Measurements from ENCODE around the gene CD300C.
"Not testable (repeated sequence)": the region's sequence is repeated elsewhere in the genome, so short reads cannot be mapped to it uniquely, and the experiment has no call there.

Gene CD300C

DNA sequence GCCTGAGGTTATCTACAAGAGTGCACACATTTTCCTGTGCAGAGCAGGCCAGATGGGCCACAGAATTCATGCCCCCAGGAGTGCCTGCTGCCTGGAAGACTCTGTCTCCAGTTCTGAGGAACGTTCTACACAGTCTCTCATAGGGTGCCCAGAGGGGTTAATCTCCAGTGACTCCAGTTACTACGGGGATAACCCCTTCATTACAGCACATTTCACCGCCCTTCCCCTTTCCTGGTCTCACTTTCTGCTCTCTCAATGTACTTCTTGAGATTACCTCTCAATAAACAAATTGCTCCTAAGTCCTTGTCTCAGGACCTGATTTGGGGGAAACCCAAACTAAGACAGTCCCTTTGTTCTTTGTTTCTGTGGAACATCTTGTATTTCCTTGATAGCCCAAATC lies 15.7 kb upstream of the CD300C start:
- DNase-seq (ENCODE audit: low read depth in 2 of 2), result no peak

DNA sequence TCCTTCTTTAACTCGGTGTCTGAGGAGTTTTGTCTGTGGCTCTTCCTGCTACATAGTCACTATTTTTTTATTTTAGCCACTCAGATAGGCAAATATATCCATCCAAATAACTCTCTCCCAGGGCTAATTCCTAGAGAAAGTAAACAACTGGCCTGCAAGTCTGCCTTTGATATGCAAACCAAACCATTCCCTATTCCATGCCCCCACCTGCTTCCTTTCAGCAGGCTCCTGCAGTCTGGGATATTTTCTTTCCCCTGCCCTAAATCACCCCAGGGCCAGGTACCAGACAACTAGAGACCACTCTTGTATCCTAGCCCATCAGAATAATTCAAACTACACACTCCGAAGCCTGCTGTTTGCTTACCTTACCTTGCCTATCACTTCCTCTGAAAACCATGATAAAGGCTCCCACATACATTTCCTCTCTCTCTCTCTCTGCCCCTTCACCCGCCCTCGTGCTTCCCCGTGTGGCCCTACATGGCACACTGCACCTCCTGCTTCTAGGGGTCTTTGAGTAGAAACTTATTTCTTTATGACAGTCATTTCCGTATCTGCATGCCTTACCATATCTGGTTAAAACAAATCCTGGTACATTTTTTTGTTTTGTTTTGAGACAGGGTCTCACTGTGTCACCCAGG lies 13.1 kb upstream of the CD300C start:
- DNase-seq (ENCODE audit: low read depth in 2 of 2), result no peak

DNA sequence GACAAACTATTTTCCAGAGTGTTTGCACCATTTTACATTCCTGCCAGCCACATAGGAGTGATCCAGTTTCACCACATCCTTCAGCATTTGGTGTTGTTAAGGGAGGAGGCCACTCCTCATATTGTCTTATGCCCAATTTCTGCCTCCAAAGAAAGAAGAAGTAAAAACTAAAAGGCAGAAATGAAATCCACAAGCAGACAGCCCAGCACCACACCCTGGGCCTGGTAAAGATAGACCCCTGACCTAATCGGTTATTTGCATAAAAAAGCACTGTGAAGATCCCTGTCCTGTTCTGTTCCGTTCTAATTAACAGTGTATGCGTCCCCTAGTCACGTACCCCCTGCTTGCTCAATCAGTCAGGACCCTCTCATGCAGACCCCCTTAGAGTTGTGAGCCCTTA lies 12.5 kb upstream of the CD300C start:
- DNase-seq (ENCODE audit: low read depth in 2 of 2), result not testable (repeated sequence)

DNA sequence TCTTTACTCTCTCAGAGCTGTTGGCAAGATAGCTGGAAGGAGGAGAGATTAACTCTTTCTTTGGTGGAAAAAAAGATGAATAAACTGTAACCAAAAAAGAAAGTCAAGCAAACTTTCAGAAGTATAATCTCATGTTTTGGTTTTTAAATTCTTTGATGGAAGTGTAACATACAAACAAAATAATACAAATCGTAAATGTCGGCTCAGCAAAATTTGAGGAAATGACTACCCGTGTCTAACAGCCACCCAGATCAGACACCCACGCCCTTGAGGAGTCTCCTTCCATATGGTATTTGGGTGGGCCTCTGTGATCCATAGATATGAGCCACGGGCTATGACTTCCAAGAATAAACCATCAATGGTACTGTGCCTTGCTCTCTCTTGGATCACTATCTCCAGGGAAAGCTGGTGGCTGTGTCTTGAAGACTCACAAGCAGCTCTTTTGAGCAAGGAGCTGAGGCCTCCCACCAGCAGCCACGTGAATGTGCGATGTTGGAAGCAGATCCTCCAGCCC lies 9.6 kb upstream of the CD300C start:
- DNase-seq (ENCODE audit: low read depth in 2 of 2), result no peak

DNA sequence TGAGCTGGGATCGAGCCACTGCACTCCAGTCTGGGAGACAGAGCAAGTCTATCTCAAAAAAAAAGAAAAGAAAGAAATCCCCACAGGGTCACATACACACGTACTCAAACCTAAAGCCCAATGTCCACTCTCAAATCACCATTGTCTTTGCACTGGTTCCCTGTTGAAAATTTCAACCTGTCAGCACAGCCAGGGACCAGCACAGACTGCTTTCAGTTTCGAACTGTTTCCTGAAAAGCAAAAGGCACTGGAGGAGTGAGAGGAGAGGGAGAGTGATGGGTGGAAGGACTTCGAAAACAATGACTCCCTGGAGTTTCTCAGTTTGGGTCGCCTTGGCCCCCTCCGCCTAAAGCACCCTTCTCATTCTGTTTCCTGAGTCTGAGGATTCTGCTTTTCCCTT lies 9.0 kb upstream of the CD300C start:
- no peak for DNase-seq (ENCODE audit: low read depth in 2 of 2)

DNA sequence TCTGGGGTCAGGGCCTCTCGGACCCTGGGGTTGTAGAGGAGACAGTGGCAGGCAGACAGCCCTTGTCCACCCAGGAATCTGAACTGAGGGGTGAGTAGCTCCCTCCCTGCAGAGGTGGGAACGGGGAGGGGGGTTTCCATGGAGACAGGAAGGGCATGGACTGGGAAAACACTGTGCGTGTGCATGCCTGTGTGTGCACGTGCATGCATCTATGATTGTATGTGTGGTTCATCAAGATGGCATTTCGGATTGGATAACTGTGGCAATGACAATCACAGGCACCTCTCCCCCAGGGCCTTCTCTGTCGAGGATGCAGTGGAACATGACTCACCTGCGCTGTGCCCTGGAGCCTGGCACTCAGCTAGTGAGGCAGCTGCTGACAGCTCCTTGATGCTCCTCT lies 6.1 kb upstream of the CD300C start:
- DNase-seq (ENCODE audit: low read depth in 2 of 2), result no peak

DNA sequence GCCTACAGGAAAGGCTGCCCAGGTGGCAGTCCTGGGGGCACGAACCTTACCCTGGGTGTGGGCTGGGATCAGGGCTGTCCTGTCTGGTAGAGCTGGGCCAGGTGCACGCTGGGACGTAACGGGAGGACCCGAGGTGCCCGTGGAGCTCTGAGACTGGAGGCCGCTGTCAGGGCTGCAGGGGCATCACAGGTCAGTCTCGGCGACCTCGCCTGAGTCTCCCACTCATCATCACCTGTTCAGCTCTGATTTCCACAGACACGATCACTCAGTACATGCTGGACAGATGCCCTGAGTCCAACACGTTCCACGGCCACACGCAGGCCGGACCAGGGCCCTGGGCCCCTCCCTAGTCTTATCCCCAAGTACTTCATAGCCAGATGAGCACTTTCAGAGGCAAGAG lies 4.7 kb upstream of the CD300C start:
- DNase-seq (ENCODE audit: low read depth in 2 of 2), result no peak

DNA sequence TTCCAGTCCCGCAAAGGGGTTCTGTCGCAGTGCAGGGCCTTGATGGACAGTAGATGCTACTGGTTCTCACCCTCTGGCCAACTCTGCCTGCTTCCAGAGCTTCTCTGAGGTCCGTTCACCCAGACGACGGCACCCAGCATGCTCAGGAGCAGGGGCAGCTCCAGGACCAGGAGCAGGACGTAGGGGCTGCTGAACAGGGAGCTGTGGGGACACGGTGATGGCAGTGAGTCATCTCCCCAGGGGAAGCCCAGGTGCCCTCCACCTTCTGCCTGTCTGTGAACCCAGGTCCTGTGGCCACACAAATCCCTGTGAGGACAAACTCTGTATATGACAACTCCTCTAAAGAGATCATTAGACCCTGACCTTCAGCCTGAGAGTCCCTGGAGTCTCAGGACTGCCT lies 3.4 kb upstream of the CD300C start:
- no peak for DNase-seq (ENCODE audit: low read depth in 2 of 2)

DNA sequence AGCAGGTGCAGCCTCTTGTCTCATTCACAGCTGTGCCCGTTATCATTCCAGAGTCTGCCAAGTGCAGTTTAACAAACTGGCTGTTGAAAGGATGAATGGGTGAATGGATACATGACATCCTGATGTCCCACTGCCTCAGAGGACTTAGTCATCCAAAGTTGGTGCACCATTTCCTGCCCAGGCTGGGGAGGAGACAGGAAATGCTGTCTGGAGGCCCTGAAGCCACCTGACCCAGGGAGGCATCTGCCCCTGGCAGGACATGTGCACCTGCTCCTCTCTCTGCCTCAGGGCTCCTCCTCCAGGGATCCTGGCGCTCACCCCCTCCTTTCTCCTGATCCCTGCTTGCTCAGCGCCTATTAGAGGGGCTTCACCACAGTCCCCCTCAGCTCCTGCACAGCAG lies 1.8 kb upstream of the CD300C start:
- no peak for DNase-seq (ENCODE audit: low read depth in 2 of 2)

DNA sequence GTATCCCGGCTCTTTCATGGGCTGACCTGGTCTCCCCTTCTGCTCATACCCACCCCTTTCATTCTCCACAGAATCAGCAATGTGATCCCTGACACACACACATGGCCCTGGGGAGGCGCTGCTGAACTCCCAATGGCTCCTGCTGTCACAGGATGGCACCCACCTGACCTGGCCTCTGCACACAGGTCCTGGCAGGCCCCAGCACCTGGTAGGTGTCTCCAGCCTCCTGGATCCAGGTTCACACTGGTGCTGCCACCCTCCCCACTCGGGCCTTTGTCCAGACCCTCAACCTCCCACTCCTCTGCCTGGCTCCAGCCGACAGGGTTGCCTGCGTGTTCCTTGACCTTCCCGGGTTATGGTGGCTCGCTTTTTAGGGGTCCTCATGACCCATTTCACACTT lies 1.3 kb upstream of the CD300C start:
- DNase-seq (ENCODE audit: low read depth in 2 of 2), result no peak

DNA sequence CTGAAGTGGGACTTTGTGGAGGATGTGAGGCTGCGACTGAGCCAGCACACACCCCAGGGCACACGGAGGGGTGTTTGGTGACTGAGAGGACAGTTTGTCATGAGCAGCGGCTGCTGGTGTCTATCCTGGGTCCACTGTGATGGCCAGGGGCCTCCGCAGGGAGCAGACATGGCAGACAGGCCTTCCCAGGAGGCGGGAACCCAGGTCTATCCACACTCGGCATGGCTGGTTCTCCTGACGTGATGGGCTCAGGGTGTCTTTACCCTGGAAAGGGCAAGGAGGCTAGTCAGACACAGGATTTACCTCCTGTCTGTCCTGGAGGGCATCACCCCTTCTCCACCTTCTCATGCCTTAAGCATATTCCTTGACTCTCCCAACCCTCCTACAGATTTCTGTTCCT lies 671 bp upstream of the CD300C start:
- no peak for DNase-seq (ENCODE audit: low read depth in 2 of 2)

DNA sequence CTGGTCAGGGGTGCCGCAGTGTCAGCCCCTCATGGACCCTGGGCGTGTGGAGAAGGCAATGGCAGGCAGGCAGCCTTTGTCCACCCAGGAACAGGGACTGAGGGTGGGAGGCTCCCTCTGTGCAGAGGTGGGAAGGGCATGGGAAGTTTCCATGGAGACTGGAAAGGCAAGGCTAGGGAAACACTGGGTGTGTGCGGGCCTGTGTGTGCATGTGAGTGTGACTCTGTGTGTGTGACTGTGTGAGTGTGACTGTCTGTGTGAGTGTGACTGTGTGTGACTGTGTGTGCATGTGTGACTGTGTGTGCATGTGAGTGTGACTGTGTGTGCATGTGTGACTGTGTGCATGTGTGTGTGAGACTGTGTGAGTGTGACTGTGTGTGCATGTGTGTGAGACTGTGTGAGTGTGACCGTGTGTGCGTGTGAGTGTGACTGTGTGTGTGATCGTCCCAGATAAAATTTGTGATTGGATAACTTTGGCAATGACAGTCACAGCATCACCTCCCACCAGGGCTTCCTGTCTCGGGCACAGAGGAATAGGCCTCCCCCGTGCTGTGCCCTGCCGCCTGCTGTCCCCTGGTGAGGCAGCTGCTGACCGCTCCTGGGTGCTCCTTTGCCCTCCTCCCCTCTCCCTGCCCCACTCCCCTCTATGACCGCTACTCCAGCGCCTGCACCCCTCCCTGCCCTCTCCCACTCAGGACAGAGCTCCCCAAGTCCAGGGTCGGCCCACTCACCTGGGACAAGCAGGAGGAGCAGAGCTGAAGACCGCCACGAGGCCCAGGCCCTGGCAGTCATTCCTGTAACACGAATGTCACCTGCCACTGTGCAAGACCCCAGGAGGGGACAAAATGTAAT lies 698 bp downstream of the CD300C start:
- DNase-seq (ENCODE audit: low read depth in 2 of 2), result no peak

DNA sequence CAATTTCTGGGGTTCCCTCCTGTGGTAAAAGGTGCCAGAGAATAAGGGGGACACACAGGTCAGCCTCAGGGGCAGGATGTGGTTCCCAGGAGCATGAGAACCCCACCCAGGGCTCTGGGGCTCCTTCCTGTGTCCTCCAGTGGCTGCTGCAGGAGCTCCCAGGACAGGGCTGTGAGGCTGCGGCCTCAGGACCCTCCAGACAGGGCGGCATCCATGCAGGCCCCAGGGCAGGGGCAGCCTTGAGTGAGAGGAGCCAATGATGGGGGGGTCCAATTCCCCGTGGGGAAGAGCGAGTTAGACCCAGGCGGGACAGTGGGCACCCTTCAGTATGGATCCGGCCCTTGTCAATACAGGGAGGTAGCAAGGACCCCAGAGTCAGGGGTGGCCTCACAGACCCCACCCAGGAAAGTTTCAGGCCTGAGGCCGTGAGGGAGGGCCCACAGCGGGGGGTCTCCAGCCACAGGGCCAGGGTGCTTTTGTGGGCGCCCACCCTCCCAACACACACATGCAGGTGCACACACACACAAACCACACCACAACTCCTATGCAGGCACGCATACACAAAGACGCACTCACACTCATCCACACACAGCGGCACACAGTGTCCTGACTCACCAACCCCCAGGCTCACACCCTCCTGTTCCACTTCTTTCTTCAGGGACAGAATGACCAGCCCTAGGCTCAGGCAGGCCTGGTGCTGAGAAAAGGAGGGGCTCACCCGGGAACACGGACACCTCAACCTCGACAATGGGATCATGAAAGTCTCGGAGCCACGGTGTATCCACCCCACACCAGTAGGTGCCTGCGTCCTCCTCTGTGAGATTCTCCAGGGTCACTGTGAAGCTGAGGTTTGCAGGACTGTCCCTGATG lies 1.8 kb downstream of the CD300C start:
- no peak for DNase-seq (ENCODE audit: low read depth in 2 of 2)

DNA sequence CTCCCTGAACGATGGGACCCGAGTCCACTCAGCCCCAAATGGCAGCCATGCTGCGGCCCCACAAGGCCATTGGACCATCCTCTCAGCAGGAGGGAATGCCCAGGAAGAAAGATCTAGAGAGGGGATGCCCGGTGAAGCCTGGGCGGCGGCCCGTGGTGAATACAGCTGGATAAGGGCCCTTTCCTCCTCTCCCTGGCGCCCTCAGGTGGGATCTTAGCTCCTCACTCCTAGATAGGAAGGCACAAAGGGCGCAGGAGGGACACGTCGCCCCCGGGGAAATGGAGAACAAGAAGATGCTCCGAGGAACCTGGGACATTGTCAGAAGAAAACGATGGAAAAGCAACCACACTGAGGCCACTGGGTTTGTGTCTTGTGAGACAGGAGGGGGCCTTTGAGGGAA lies 2.5 kb downstream of the CD300C start:
- DNase-seq (ENCODE audit: low read depth in 2 of 2), result no peak

DNA sequence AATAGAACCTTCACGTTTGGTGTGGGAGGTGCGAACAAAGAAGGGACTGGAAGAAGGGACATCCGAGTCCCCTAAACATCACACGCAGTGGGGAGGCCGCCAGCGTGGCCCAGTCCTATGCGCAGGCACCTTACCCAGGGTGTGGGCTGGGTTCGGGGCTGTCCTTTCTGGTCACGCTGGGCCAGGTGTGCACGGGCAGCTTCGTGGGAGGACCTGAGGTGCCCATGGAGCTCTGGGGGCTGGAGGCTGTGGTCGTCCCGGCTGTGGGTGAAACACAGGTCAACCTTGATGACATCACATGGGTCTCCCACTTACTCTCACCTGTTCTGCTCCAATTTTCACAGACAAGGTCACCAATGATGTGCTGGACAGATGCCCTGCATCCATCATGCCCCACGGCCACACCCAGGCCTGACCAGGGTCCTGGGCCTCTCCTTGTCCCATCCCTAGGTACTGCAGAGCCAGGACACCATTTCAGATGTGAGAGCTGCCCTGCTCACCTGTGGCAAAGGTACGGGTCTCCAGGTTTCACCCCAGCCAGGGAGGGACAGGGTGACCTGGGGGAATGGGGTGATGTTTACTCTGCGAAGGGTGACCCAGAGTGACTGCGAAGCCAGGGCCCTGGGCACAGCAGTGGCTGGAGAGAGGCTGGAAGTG lies 3.1 kb downstream of the CD300C start:
- DNase-seq (ENCODE audit: low read depth in 2 of 2), result no peak

DNA sequence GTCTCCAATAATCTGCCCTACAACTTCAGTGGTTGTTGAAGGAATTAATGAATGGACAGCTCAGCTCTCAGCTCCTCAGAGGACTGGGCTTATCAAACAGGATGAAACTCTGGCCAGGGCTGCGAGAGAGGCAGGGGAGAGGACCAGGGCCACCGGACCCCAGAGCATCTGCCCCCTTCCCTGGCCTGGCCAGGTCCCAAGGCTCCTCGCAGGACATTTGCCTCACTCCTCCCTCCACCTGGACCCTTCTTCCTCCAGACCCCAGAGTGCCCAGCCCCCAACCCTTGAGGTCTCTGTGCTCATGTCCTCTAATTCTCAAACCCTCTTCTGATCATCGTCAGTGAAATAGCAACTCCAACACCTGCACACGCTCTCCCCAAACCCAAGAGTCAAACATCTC lies 3.7 kb downstream of the CD300C start:
- no peak for DNase-seq (ENCODE audit: low read depth in 2 of 2)

DNA sequence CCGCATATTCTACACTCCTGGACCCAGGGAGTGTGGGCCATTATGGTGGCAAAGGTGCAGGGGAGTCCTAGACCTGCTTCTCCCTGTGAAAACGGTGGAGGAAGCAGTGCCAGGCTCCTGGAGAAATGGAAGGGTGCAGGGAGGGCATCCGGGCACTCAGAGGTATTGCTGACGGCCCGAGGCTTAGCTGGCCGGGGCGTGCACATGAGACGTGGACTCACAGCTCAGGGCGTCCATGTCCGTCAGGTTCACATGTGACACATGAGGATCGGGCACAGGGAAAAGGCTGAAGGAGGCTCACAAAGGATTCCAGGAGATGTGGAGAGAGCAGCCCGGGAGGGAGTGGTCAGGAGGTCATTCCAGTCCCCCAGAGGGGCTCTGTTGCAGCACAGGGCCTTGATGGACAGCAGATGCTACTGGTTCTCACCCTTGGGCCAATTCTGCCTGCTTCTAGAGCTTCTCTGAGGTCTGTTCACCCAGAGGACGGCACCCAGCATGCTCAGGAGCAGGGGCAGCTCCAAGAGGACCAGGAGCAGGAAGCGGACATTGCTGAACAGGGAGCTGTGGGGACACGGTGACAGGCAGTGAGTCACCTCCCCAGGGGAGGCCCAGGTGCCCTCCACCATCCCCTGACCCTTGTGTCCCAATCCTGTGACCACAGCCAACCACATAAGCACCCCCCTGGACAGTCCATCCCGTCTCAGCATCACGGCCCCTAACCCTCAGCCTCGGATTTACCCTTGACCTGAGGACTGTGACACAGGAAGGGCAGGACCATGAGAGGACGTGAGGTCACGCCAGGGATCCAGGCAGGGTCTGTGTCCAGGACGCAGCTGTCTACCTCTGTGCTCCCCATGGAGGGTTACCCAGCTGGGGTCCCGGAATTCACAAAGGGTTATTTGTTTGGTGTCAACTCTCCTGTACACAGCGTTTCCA lies 4.5 kb downstream of the CD300C start:
- no peak for DNase-seq (ENCODE audit: low read depth in 2 of 2)

DNA sequence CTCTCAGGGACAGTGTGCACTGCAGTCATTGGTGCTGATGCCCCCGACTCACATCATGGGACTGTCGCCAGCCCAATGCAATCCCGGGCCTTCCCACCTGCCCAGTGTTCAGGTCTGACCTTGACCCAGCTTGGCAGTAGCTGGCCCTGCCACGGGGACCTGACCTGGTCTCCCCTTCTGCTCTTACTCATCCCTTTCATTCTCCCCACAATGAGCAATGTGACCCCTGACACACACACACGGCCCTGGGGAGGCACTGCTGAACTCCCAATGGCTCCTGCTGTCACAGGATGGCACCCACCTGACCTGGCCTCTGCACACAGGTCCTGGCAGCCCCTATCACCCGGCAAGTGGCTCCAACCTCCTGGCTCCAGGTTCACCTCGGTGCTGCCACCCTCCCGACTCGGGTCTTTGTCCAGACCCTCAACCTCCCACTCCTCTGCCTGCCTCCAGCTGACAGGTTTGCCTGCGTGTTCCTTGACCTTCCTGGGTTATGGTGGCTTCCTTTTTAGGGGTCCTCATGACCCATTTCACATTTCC lies 6.6 kb downstream of the CD300C start:
- no peak for DNase-seq (ENCODE audit: low read depth in 2 of 2)

DNA sequence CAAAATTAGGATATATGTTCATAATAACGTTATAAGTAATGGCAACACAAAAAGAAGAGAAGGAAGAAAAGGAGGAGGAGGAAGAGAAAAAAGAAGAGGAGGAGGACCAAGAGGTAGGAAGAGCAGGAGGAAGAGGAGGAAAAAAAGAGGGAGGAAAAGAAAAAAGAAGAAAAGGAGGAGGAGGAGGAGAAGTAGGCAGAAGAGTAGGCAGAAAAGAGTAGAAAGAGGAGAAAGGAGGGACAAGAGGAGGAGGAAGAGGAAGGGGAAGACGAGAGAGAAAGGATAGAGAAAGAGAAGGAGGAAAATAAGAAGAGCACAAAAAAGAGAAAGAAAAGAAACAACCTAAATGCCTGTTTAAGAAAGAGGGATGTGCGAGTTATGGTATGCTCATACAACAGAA lies 9.0 kb downstream of the CD300C start:
- no peak for DNase-seq (ENCODE audit: low read depth in 2 of 2)

DNA sequence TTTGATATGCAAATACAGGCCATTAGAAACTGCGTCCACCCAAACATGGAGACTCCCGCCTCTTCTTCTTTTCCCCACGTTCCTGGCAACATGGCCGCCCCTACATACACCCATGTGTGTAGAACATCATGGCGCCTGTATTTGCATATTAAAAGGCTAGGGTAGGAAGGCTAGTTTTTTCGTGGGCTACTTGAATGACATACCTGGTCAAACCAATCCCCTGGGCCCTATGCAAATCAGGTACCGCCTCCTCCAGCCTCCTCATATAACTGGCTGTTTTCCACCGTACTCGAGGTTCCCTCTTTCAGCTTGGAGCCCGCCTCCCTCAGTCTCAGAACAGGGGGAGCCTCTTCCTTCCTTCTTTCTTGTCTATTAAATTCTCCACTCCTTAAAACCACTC lies 13.8 kb downstream of the CD300C start:
- no peak for DNase-seq (ENCODE audit: low read depth in 2 of 2)
